Coronary artery (tissue), 2 donors: Measurements from ENCODE around the gene BIRC7.

Experiments
- DNase-seq: peaks from one replicate; pipeline ENCODE4 v3.0.0-alpha.2; 2017; ENCODE audit warnings: low spot score
- H3K27ac ChIP-seq, 2 donors: fragments of 200-600 bp; sonication (generic); one replicate each; pipeline ENCODE4 v1.5.1; 2016 to 2019
- H3K4me3 ChIP-seq: fragments of 200-600 bp; sonication (generic); 2 replicates; pipeline ENCODE4 v1.5.1; 2016; ENCODE audit warnings: mild to moderate bottlenecking, moderate library complexity
- TF ChIP-seq, protein P1 (sequence below): fragments of 200-600 bp; sonication (generic); IDR thresholded peaks from one replicate; pipeline ENCODE4 v1.5.1; 2019; ENCODE audit warnings: antibody characterized with exemption

Gene BIRC7

DNA sequence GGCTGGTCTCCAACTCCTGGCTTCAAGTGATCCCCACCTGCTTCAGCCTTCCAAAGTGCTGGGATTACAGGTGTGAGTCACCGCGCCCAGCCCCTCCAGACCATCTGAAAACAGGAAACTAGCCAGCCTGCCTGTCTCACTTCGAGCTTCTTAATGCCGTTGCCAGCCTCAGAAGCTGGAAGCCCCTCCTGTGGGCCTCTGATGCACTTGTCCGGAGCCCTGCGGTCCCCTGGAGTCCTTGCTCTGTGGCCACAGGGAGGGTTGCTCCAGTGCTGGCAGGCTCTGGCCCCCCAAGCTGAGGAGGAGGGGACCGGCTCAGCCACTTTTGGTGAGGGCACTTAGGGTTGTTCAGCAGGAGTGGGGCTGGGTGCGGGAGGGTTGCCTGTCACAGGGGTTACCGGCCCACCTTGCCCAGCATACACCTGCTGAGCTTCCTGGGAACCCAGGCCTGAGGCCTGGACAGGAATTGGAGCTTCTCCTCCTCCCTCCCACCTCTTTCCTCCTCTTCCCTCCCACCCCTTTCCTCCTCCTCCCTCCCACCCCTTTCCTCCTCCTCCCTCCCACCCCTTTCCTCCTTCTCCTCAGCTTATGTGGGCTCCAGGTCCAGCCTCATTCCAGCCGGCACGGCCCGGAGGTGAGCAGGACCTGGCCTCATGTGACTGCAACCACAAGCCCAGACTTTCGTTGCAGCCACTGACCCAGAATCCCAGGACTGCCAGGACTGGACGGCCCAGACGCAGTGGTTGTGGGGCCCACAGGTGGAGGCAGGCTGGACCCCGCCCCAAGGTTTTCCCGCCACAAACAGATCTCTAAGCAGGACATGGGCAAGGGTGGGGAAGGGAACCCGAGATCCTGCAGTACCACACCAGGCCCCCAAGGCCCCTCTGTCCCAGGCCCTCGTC, 9.4 kb upstream of the BIRC7 start:
- DNase-seq: no peak
- H3K27ac ChIP-seq: no peak overlapping the region
- TF ChIP-seq, protein P1, sequence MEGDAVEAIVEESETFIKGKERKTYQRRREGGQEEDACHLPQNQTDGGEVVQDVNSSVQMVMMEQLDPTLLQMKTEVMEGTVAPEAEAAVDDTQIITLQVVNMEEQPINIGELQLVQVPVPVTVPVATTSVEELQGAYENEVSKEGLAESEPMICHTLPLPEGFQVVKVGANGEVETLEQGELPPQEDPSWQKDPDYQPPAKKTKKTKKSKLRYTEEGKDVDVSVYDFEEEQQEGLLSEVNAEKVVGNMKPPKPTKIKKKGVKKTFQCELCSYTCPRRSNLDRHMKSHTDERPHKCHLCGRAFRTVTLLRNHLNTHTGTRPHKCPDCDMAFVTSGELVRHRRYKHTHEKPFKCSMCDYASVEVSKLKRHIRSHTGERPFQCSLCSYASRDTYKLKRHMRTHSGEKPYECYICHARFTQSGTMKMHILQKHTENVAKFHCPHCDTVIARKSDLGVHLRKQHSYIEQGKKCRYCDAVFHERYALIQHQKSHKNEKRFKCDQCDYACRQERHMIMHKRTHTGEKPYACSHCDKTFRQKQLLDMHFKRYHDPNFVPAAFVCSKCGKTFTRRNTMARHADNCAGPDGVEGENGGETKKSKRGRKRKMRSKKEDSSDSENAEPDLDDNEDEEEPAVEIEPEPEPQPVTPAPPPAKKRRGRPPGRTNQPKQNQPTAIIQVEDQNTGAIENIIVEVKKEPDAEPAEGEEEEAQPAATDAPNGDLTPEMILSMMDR: no peak
- H3K4me3 ChIP-seq: no peak overlapping the region

DNA sequence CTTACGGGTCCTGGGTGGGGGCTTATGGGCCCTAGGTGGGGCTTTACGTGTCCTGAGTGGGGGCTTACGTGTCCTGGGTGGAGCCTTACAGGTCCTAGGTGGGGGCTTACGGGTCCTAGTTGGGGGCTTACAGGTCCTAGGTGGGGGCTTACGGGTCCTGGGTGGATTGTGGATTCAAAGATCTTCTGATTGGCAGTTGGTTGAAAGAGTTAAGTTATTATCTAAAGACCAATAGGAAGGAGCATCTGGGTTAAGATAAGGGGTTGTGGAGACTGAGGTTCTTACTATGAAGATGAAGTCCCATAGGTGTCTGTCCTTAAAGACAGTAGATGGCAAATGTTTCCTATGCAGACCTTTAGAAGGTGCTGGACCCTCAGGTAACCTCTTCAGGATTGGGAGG, 8.4 kb upstream of the BIRC7 start:
- Histone ChIP-seq H3K4me3 (no peak overlapping the region), H3K27ac (no peak overlapping the region)
- TF ChIP-seq, protein P1: no peak
- DNase-seq: no peak

DNA sequence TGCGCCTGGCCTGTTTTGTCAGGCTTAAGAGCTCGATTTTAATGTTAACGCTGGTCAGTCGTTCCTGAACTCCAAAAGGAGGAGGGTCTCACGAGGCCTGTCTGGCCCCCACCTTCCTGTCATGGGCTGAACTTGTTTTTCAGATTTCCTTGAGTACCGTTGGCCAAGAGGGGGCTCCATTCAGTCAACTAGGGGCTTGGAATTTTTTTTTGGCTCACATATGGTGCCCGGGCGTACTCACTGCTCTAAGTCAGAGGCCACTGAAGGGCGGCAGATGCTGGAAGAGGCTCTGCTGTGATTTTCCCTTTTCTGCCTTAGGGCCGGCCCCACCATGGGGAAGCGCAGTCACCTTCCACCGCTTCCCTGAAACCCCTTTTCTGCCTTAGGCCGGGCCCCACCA, 6.9 kb upstream of the BIRC7 start:
- DNase-seq: no peak
- TF ChIP-seq, protein P1: no peak
- H3K4me3 ChIP-seq: no peak overlapping the region
- no peak overlapping the region for H3K27ac ChIP-seq

DNA sequence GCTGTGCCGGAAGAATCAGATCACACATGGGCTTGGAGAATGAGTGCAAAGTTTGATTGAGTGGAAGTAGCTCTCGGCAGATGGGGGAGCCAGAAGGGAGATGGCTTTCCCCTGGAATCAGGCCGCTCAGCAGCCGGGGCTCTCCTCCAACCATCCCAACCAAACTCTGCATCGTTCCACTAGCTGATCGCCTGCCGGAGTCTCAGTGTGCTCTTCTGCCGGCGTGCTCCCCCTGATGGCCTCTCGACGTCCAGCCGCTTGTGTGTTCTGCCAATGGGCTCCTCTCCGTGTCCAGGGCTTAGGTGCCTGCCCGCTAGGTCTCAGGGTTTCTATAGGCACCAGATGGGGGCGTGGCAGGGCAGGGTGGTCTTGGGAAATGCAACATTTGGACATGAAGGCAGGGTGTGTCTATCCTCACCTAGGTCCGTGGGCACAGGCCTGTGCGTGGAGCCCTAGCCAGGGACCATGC, 4.9 kb upstream of the BIRC7 start:
- DNase-seq: no peak
- H3K27ac ChIP-seq: no peak overlapping the region
- TF ChIP-seq, protein P1: peak; percentile 31
- H3K4me3 ChIP-seq: no peak overlapping the region

DNA sequence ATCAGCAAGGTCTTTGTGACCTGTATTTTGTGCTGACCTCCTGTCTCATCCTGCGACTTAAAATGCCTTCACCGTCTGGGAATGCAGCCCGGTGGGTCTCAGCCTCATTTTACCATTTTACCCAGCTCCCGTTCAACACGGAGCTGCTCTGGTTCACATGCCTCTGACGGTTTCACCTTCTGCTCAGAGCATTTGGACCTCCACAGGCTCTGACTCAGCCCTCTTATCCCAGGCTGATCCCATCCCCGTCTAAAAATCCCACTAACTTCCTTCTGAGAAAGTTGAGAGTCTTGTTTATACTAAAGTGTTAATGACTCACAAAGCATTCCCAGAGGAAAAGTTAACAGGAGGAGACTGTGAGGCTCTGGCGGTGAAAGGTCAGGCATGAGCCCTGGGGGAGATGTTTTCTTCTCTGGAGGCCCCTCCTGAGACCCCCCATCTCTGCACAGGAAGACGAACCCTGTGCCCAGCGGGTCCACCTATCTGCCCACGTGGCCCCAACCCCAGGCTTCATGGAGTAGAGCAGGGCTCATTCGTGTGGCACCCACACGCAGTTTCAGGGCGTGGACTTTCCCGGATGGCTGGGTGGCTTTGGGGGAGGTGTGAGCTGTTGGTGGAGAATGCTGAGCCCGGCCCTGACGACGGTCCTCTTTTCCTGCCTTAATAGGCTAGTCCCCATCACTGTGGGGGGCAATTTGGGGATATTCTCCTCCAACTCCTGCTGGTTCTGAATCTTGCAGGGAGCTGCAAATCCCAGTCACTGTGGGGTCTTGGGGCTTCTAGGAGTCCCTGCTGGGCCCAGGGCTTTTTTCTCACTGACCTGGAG, 3.3 kb upstream of the BIRC7 start:
- TF ChIP-seq, protein P1: no peak
- H3K27ac ChIP-seq: no peak overlapping the region

DNA sequence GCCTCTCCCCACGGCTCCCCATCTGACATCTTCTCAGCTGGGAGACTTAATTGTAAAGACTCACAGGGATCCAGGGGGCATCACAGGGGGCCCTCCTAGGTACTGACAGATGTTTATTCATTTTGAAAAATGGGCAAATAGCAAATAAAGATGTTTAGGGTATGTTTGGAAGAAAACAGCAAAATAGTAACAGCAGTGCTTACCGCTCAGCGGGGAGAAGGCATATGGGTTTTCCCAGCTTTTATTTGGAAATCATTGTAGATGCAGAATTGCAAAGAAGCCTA, 2.7 kb upstream of the BIRC7 start:
- no peak overlapping the region for H3K4me3 ChIP-seq
- TF ChIP-seq, protein P1: no peak
- no peak for DNase-seq
- H3K27ac ChIP-seq: no peak overlapping the region

More for the DNA sequence above, 3.3 kb upstream of the BIRC7 start:
- DNase-seq: no peak
- H3K4me3 ChIP-seq: no peak overlapping the region
